NCI-H510A (cell line): ENCODE measurements around the gene TMEM169.
"Not testable (repeated sequence)": the region's sequence is repeated elsewhere in the genome, so short reads cannot be mapped to it uniquely, and the experiment has no call there.

Experiments used
- DNase-seq: peaks from one replicate; lab custom pipeline; 2025; lab: John Stamatoyannopoulos, UW

TMEM169 gene

GRCh38 chr2:216071111-216071851 is 10.4 kb upstream of the TMEM169 start:
- DNase-seq: no peak

- no peak for DNase-seq
Measured at GRCh38 chr2:216072473-216072872, 9.2 kb upstream of the TMEM169 start.

GRCh38 chr2:216073773-216074172 is 7.9 kb upstream of the TMEM169 start:
- no peak for DNase-seq

GRCh38 chr2:216074380-216074779 is 7.3 kb upstream of the TMEM169 start:
- no peak for DNase-seq

GRCh38 chr2:216074794-216075193 is 6.9 kb upstream of the TMEM169 start:
- DNase-seq: no peak

- DNase-seq: no peak
Measured at GRCh38 chr2:216075510-216076485, 5.9 kb upstream of the TMEM169 start.

- DNase-seq: no peak
Measured at GRCh38 chr2:216078776-216079175, 2.9 kb upstream of the TMEM169 start.

GRCh38 chr2:216080048-216080447 is 1.7 kb upstream of the TMEM169 start:
- not testable (repeated sequence) for DNase-seq

GRCh38 chr2:216081012-216081411 is 707 bp upstream of the TMEM169 start:
- no peak for DNase-seq

- DNase-seq: no peak
Measured at GRCh38 chr2:216082117-216082711, 495 bp downstream of the TMEM169 start.

GRCh38 chr2:216082805-216083204 is 1.1 kb downstream of the TMEM169 start:
- DNase-seq: peak; percentile 30

- peak; percentile 67 for DNase-seq
Measured at GRCh38 chr2:216083464-216084281, 2.0 kb downstream of the TMEM169 start.

- no peak for DNase-seq
Measured at GRCh38 chr2:216084547-216084946, 2.8 kb downstream of the TMEM169 start.

- DNase-seq: no peak
Measured at GRCh38 chr2:216086207-216086893, 4.6 kb downstream of the TMEM169 start.

- DNase-seq: no peak
Measured at GRCh38 chr2:216090369-216090786, 8.7 kb downstream of the TMEM169 start.

- DNase-seq: no peak
Measured at GRCh38 chr2:216092646-216093045, 10.9 kb downstream of the TMEM169 start.

GRCh38 chr2:216094701-216095100 is 13.0 kb downstream of the TMEM169 start:
- no peak for DNase-seq

- DNase-seq: no peak
Measured at GRCh38 chr2:216098421-216099334, 17.0 kb downstream of the TMEM169 start.

- no peak for DNase-seq
Measured at GRCh38 chr2:216101109-216101508, 19.4 kb downstream of the TMEM169 start.

- no peak for DNase-seq
Measured at GRCh38 chr2:216103213-216103612, 21.5 kb downstream of the TMEM169 start.
